GM21526 (cell line): ENCODE data around the gene NDUFA7.
"Not testable (repeated sequence)": the region's sequence is repeated elsewhere in the genome, so short reads cannot be mapped to it uniquely, and the experiment has no call there.

Source experiments
- ATAC-seq: cut with Tn5 transposase; IDR thresholded peaks from one replicate; pipeline ENCODE4 v1.9.1; 2021; ENCODE audit warnings: moderate library complexity; ENCODE audit not compliant: unreplicated experiment, low FRiP score

NDUFA7 gene

DNA sequence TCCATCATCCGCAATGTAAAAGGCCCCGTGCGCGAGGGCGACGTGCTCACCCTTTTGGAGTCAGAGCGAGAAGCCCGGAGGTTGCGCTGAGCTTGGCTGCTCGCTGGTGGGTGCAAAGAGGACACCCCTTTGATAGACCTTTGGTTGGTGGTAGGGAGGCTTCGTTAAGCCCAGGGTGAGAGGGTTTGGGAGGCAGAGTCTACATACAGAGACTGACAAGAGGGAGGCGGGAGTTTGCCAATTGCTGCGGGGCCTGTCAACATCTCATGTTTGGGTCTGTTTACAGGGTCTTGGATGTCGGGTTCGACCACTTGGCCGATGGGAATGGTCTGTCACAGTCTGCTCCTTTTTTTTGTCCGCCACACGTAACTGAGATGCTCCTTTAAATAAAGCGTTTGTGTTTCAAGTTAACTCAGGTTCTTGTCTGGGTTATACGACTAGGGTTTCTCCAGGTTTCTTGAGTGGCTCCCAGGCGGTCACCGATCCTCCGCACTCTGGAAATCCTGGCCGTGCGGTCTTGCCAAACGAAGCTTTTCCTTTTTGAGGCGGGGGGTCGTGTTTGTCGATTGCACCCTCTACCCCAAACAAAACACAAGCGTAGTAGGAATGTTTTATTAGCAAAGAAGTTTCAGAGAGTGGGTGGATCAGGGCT is 937 bp upstream of the NDUFA7 start:
- no peak for ATAC-seq

DNA sequence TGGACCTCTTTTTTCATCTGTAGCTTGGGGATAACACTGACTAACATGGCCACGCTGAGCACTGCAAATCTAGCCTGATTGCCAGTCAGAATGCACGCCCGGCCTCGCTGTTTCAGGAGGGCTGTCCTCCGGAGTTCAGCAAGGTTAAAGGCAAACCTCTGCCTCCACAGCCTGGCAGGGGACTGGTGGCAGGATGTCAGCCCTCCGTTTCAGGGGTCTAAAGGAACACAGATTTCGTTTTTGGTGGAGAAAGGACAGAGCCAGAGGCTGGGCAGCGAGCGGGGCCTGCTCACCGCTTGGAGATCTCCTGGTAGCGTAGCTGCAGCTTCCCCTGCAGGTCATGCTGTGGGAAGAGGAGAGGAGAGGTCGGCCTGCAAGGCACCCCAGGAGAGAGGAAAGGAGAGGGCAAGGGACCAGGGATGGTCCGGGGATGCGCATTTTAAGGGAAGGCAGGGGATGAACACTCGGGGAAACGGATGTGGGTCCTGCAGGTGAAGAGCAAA is 560 bp downstream of the NDUFA7 start:
- peak; percentile 3 for ATAC-seq

DNA sequence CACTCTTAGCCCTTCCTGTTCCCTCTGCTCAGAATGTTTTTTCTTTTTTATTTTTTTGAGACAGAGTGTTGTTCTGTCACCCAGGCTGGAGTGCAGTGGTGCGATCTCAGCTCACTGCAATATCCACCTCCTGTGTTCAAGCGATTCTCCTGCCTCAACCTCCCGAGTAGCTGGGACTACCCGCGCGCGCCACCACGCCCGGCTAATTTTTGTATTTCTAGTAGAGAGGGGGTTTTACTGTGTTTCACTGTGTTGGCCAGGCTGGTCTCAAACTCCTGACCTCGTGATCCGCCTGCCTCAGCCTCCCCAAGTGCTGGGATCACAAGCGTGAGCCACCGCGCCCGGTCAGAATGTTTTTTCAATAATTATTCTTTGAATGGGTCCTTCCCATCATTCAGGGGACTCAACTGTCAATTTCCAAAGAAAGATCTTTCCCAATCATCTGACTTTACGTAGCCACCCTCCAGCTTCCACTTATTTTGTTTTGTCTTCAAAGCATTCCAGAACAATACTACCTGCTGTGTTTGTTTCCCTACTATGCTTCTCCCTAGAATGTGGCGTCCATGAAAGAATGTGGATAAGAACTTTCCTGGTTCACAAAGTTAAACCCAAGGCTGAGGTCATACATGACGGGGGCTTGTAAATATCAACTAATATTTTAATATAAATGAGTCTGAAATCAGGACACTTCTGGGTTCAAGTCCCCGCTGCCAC is 1.2 kb downstream of the NDUFA7 start:
- no peak for ATAC-seq

DNA sequence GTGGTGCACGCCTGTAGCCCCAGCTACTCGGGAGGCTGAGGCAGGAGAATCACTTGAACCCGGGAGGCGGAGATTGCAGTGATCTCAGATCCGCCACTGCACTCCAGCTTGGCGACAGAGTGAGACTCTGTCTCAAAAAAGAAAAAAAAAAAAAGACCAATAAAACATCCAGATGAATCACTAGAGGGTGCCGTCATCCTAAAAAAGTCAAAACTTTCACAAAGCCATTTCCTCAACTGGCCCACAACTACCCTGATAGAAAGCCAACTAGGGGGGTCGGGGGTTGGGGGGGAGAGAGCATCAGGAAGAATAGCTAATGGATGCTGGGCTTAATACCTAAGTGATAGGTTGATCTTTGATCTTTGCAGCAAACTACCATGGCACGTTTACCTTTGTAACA is 2.3 kb downstream of the NDUFA7 start:
- not testable (repeated sequence) for ATAC-seq

DNA sequence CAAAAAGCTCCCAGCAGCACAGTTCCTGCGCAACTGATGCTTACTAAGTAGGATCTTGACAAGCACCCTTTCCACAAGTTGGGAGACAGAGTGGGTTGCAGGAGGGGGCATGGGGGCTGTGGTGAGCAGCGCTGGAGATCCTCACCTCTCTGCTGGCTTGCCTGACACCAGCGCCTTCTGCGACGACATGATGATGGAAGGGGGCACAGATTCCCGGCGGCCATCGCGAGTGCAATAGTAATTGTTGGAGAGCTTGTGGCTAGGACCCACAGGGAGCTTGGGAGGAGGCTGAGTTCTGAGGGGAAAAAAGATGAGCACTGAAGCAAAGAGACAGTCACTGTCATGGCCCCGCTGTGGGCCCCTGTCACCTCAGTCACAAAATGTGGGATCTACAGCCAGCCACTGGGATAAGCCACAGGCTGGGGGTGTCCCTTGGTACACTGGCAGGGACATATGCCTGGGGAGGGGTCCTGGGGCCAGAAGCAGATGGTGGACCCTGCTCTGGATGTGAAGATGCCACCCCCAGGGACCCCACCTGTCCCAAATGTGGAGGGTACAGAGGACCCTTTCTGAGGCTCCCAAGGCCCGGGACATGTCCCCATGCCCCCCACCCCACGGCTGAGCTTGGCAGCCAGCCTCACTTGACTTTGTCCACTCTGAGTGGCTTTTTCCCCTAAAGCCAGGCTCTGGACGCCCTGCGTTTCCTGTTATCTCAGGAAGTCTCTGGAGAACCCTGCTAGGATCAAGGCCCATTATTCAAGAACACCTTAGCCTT is 4.6 kb downstream of the NDUFA7 start:
- ATAC-seq, result no peak

DNA sequence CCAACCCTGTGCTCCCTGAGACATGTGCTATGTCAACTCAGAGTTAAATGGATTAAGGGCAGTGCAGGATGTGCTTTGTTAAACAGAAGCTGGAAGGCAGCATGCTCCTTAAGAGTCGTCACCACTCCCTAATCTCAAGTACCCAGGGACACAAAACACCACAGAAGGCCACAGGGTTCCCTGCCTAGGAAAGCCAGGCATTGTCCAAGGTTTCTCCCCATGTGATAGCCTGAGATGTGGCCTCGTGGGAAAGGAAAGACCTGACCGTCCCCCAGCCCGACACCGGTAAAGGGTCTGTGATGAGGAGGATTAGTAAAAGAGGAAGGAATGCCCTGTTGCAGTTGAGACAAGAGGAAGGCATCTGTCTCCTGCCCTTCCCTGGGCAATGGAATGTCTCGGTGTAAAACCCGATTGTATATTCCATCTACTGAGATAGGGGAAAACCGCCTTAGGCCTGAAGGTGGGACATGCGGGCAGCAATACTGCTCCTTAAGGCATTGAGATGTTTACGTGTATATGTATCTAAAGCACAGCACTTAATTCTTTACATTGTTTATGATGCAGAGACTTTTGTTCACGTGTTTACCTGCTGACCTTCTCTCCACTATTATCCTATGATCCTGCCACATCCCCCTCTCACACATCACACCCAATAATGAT is 6.1 kb downstream of the NDUFA7 start:
- not testable (repeated sequence) for ATAC-seq

DNA sequence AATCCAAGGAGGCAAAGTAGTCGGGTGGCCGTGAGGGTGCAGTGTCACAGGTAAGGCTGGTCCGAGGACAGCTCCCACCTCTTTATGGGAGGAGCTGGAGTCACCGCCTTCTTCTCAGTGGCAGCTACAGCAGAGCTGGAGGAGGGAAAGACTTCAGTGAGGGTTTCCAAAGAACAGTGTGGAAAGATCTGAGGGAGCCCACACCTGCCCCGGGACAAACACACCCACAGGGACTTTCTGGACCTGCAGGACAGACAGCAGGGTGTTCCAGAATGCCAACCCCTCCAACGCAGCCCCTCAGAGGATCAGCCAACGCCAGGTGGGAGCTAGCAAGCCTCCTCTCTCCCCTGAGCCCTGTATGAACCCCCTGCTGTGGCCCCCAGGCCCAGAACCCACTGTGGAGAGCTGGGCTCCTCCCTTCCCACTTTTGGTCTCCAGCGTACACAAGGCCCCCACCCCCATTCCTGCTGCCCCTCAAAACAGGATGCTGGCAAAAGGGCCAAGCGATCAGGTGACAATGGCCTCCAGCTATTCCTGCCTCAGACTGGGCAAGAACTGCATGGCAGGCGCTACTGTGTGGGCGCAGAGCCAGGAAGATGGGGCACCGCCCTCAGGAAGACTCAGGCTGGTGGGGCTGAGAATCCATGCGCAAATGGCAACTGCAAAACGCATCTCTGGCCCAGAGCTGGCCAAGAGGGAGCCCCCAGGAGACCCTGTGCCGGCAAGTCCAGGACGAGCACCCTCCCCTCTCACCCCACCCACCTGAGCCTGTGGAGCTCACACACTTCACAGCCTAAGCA is 9.5 kb downstream of the NDUFA7 start:
- no peak for ATAC-seq

DNA sequence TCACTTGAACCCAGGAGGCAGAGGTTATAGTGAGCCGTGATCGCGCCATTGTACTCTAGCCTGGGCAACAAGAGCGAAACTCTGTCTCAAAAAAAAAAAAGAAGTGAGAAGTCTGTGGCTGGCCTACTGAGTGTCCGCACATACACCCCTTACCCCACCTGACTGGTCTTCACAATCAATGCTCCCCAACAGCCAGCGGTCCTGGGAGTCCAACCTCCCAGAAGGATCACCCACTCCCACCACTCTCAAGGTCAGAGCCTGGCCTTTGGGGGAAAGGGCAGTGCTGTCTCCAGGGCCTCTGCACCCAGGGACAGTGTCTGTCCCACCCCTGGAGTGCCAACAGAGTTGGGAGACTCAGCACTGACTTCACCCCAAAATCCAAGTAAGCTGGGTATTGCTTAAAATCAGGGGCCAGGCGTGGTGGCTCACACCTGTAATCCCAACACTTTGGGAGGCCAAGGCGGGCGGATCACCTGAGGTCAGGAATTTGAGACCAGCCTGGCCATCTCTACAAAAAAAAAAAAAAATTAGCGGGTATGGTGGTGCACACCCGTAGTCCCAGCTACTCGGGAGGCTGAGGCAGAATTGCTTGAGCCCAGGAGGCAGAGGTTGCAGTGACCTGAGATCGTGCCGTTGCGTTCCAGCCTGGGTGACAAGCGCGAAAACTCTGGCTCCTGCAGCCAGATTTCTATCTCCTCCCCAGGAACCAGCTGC is 10.7 kb downstream of the NDUFA7 start:
- no peak for ATAC-seq

DNA sequence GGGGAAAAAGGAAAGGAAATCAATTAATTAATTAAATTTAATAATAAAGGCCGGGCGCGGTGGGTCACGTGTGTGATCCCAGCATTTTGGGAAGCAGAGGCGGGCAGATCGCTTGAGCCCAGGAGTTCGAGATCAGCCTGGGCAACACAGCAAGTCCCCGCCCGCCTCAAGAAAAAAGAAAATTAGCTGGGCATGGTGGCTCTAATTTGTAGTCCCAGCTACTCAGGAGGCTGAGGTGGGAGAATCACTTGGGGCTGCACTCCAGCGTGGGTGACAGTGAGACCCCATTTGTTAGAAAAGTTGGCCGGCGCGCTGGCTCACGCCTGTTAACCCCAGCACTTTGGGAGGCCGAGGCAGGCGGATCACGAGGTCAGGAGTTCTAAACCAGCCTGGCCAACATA is 12.3 kb downstream of the NDUFA7 start:
- no peak for ATAC-seq

DNA sequence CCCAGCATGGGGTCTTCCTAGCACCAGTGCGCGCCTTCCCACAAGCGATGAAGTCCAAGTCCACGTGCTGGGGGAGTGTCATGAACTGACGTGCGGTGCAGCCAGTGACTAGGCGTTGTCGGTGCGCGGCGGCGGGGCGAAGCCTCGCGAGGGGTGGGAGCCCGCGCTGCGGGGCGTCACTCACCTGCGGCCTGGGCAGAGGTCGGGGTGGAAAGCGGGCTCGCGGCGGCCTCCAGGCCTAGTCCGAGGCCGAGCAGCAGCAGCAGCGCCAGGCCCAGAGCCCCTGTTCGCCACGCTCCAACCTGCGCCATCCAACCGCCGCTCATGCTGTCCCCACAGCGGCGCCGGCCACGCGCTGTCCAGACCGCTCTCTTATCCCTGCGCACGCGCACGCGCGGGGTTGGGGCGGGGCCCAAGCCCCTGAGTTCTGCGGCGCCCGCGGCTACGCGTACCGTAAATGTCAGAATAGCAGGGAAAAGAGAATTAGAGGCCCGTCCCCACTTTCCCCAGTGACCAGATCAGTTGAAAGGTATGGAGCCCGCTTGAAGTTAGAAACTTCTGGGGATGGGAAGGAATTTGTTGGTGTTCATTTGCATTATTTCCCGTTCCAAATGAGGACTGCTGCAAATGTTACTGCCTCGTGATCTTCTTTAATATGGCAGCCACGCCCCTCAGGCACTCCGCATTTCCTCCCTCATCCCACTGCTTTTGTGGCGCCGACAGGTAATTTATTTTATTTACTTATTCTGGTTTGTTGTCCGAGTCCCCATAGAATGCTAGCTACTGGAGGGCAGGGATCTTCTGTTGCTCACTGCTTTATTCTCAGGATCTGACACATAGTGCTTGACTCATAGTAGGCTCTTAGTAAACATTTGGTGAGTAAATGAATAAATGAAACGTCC is 13.0 kb downstream of the NDUFA7 start, which contains the start of gene CD320:
Gene CD320, minus strand, starts transcription at position 394 of the 902 bp plus-strand sequence. Its CDS starts 68 bp downstream, at position 326.
- ATAC-seq, result peak; percentile 67

DNA sequence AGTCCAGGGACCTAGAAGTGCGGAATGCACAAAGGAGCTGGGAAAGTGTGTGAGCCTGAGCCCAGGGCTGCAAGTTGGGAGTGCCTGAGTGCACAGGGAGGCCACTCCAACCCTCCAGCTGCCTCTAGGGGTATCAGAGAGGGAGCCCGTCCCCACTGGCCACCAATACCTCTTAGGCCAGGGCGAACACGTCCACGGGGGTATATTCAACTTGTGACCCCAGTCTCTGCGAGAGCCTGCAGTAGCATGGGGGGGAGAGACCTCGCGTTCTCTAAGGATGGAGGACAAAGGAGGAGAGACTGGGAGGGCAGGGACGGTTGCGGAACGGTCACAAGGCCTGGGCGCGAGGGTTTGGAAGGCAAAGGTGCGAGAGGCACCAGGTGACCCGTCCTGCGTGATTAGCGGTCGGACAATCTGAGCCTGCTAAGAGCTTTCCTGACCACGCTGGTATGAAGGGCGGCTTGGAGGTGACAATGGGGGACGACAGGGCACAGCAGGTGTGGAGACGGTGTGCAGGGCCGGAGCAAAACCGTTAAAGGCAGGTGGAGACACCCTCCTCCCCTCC is 13.7 kb downstream of the NDUFA7 start:
- ATAC-seq, result peak; percentile 3

DNA sequence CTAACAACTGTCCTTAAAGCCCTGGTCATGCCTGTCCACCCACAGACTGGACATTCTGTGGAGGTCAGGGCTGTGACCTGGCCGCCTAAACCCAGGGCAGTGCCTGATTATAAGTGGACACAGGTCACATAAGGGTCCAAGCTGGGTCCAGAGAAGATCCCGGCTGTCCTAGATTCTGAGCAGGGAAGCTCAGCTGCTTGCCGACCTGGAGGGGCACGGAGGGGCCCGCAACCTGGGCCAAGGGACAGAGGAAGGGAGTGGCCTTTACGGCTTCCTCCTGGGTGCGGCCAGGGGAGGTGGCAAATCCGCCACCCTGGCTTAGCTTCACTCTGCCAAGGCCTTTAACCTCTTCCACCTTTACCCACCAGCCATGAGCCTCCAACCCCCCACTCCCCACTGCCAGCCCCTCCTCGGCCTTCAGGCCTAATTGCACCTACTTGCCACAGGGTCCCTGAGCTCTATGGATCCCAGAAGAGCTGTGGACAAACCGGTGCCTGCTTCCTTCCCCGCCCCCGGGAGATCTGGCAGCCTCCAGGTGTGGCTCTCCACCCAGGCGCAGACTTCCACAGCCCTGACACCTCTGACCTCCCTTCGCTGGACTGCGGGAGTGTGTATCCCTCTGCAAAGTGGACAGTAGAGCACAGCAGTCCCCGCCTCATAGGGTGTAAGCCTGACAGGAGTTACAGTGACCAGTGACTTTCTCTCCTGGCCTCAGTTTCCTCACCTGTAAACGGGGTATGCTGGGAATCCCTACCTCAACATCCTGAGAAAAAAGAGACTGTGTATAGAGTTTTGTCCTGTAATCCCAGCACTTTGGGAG is 14.7 kb downstream of the NDUFA7 start:
- ATAC-seq, result no peak

DNA sequence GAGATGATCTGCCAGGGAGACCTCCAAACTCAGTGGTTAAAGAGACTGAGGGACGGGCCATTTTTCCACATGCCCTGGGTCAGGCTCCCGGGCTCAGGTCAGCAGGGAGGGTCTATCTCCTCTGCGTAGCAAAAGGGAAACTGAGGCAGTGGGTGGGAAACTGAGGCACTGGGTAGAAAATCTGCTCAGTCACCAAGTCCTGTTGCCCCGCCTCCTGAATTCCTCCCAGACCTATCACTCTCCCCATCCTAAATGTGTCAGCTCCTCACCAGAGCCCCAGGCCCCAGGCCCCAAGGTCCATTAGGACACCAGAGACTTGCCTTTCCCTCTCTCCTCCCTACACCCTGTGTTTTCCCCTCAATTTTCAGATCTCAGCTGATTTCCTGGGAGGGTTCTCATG is 15.4 kb downstream of the NDUFA7 start:
- ATAC-seq, result no peak

DNA sequence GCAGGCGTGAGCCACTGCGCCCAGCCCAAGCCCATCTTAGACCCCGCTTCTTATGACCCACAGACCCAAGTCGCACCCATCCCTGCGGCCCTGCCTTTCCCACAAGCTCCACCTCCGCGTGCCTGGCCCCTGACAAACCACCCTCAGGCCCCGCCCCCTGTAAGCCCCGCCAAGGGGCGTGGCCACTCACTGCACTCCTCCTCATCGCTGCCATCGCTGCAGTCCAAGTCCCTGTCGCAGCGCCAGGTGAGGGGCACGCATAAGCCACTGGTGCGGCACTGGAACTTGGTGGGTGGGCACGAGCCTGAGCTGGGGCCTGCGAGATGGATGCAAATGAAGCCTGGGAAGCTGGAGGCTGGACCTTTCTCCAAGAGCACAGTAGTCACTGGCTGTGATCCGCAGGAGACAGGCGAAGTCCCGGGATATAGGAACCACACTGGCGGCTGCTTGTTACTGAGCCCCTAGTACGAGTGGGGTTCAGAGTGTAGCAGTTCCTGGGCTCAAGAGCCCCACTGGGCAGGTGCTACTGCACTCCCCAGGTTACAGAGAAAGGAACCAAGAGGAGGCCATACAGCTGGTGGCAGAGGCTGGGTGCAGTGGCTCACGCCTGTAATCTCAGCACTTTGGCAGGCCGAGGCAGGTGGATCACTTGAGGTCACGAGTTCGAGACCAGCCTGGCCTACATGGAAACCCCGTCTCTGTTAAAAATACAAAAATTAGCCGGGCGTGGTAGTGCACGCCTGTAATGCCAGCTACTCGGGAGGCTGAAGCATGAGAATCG is 16.1 kb downstream of the NDUFA7 start:
- ATAC-seq, result no peak

DNA sequence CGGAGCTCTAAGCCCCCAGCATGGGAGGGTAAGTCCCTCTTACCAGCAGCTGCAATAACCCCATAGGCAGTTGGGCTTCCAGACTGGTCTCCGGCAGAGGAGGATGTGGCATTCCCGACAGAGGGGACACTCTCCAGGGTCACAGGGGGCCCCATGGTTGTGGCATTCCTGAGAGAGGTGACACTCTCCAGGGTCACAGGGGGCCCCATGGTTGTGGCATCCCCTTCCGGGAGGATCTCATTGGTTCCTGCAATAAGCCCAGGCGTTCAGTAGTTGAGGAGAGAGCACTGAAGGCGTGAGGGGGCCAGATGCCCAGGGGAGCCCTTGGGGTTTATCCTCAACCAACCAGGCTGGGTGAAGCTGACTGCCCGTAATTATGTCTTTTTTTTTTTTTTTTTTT is 18.4 kb downstream of the NDUFA7 start:
- ATAC-seq, result no peak

DNA sequence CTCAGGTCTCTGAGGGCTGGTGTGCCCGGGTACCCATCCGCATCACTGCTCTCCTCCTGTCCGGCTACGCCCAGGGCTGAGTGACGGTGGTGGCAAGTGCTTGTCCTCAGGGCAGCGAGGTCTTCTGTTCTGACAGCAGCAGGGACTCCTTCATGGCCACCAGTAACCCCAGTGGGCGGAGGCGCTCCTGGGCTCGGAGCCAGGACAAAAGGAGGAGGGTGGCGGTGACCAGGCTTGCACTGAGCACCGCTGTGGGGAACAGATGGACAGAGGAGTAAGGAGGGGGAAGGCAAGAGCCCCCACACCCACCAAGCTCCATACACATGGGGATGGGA is 18.9 kb downstream of the NDUFA7 start:
- no peak for ATAC-seq

DNA sequence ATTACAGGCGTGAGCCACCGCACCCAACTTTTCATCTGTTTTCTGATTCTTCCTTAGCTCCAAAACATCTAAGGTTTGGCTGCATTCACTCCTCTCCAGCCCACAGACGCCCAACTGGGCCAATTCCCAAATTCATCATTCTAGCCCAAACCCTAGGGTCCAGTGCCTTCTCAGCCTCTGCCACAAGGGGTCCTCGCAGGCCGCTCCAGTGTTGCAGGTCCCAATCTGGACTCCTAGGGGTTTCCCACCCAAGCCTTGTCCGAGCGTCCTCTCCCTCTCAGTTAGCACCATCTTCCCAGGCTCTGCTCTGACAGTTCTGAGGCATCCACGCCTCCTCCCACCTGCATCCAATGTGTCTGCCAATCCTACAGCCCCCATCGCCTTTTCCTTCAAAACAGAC is 29.8 kb downstream of the NDUFA7 start:
- ATAC-seq, result not testable (repeated sequence)
